ENCODE results near the gene TNRC6C. TPM values are rescaled to one million over a fixed set of nuclear protein-coding genes. Genes with fewer than 3 reads are reported as not detected.
"Not testable (repeated sequence)": the region's sequence is repeated elsewhere in the genome, so short reads cannot be mapped to it uniquely, and the experiment has no call there.

The TNRC6C gene
- total RNA-seq, 4 donors from 2014 or later: 6.4 to 20.5 (median 10.5) TPM

DNA sequence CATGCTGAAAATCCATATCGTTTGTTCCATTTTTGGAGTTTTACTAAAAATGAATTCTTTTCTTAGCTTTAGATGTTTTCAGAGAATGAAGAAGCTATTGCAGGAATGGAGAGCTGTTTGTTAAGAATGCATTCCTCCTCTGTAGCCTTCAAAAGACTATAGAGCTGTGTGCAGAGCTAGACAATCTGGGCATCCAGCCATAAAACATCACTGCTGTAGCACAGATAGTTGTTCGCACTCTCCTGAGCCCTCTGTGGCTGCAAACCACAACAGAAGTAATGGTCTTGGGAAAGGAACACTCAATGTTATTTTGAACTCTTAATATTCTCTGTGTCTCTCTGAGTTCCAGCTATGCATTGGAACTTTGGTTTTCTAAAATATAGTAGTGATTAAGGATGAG lies 4.9 kb downstream of the TNRC6C start:
- TF ChIP-seq, protein P1, sequence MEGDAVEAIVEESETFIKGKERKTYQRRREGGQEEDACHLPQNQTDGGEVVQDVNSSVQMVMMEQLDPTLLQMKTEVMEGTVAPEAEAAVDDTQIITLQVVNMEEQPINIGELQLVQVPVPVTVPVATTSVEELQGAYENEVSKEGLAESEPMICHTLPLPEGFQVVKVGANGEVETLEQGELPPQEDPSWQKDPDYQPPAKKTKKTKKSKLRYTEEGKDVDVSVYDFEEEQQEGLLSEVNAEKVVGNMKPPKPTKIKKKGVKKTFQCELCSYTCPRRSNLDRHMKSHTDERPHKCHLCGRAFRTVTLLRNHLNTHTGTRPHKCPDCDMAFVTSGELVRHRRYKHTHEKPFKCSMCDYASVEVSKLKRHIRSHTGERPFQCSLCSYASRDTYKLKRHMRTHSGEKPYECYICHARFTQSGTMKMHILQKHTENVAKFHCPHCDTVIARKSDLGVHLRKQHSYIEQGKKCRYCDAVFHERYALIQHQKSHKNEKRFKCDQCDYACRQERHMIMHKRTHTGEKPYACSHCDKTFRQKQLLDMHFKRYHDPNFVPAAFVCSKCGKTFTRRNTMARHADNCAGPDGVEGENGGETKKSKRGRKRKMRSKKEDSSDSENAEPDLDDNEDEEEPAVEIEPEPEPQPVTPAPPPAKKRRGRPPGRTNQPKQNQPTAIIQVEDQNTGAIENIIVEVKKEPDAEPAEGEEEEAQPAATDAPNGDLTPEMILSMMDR (IDR thresholded peaks at IDR 0.05): no peak
- DNase-seq (ENCODE audit: low spot score) (no peak), ATAC-seq (ENCODE audit: low FRiP score) (no peak)

DNA sequence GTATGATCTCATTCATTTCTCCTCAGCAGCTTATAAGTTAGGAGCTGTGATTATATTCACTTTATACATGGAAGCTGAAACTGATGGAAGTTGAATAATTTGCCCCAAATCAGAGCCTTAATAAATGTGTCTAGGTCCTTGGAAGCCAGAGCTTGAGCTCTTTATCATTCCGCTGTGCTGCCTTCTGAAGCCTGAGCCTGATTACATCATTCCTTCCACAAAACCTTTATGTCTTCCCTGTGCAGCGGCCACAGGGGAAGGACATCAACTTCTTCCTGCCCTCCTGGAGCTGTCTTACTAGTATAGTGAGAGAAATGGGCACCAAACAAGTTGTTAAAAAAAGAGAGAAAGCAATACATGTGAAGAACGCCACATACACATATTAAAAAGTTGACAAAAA lies 6.8 kb downstream of the TNRC6C start:
- no peak for DNase-seq (ENCODE audit: low spot score)
- no peak for ATAC-seq (ENCODE audit: low FRiP score)
- TF ChIP-seq, protein P1 (IDR thresholded peaks at IDR 0.05): no peak

DNA sequence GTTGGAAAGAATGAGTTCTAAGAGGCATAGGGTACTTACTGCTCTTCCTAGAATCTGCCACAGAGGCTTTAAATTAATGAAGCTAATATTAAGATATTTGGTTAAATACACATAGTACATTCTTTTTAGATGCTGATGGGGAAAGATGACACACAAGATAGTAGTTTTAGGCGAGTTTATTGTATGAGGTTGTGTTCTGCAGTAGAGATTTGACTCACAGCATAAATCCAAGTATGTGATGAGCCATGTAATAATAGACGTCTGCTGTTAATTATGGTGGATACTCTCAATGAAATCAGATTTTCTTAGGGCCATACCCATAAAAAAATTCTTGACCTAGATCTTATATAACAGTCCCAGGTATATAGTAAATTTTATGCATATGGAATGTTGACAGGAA lies 8.0 kb downstream of the TNRC6C start:
- TF ChIP-seq, protein P1 (IDR thresholded peaks at IDR 0.05): no peak
- DNase-seq (ENCODE audit: low spot score): no peak
- ATAC-seq (ENCODE audit: low FRiP score): no peak

DNA sequence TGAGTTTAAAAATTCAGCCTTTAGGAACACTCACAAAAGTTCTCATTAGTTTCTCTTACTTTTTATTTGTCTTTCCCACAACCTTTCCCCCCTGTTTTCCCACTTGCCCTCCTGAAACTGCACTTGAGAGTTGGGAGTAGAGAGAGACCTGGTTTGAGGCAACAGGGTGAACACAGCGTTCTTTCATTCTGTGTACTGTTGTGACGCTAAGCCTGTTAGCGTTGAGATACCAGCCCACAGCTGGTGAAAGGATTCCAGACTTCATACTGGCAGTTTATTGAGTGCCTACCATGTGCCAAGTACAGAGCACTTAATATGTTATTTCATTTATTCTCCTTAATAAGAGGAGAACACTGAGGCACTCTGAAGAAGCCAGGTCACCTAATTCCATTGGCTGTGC lies 10.3 kb downstream of the TNRC6C start:
- TF ChIP-seq, protein P1 (IDR thresholded peaks at IDR 0.05): no peak
- DNase-seq (ENCODE audit: low spot score) (no peak), ATAC-seq (ENCODE audit: low FRiP score) (no peak)

DNA sequence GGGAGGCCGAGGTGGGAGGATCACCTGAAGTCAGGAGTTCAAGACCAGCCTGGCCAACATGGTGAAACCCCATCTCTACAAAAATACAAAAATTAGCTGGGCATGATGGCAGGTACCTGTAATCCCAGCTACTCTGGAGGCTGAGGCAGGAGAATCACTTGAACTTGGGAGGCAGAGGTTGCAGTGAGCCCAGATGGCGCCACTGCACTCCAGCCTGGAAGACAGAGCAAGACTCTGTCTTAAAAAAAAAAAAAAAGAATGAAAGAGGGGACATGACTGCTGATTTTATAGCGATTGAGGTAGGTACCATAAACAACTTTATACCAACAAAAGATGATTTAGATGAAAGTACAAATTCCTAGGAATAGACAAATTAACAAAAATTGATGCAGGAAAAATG lies 13.8 kb downstream of the TNRC6C start:
- not testable (repeated sequence) for DNase-seq (ENCODE audit: low spot score); ATAC-seq (ENCODE audit: low FRiP score)

DNA sequence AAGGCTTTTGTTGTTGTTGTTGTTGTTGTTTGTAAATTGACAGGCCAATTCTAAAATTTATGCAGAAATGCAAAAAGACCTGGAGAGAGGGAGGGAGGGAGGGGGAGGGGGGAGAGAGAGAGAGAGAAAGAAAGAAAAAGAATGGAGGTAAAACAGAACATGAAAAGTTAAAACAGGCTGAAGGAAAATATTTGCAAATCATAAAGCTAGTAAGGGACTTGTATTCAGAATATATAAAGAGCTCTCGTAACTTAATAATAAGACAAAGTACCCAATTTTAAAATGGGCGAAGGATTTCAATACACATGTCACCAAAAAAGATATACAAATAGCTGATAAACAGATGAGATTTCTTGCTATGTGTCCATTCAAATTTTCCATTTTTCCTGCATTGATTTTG lies 15.4 kb downstream of the TNRC6C start:
- TF ChIP-seq, protein P1 (IDR thresholded peaks at IDR 0.05): no peak
- ATAC-seq (ENCODE audit: low FRiP score) (no peak), DNase-seq (ENCODE audit: low spot score) (no peak)

DNA sequence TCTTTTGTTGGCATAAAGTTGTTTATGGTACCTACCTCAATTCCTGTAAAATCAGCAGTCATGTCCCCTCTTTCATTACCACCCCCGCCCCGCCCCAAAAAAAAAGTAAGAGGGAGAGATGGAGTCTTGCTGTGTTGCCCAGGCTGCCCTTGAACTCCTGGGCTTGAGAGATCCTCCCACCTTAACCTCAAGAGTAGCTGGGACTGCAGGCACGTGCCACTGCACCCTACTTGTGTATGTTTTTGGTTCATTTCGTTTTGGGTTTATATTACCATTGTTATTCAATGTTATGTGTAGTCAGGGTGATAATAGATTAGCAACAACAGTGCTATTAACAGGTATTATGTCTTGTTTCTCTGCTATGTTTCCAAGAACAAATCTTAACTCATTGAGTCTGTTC lies 15.9 kb downstream of the TNRC6C start:
- no peak for ATAC-seq (ENCODE audit: low FRiP score)
- no peak for DNase-seq (ENCODE audit: low spot score)
- TF ChIP-seq, protein P1 (IDR thresholded peaks at IDR 0.05): no peak

DNA sequence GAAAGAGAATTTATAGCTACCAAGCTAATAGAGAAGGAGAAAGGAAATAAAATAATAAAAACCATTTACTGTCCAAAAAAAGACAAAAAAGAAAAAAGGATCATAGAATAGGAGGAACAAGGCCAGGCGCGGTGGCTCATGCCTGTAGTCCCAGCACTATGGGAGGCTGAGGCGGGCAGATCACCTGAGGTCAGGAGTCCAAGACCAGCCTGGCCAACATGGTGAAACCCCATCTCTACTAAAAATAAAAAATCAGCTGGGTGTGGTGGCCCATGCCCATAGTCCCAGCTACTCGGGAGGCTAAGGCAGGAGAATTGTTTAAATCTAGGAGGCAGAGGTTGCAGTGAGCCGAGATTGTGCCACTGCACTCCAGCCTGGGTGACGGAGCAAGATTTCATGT lies 23.9 kb downstream of the TNRC6C start:
- ATAC-seq (ENCODE audit: low FRiP score); DNase-seq (ENCODE audit: low spot score): not testable (repeated sequence)

Measured in omental fat pad (tissue), 4 donors.